Fibroblast of lung (primary cell): ENCODE measurements around the gene FIZ1. TPM values are rescaled to one million over a fixed set of nuclear protein-coding genes. Genes with fewer than 3 reads are reported as not detected.

ENCODE experiments used
- DNase-seq, 2 donors: peaks; one replicate each; pipeline versions ENCODE4 v3.0.0 to v3.0.0-alpha.2; 2010; ENCODE audit warnings: low read depth in 2 of 2
- H2AFZ ChIP-seq: 2 replicates; pipeline ENCODE4 v1.5.1; 2012; ENCODE audit warnings: low read length, control low read depth, inconsistent platforms
- H3K27ac ChIP-seq: 2 replicates; pipeline ENCODE4 v1.5.1; 2011; ENCODE audit warnings: low read length, control low read depth; ENCODE audit not compliant: insufficient read depth
- H3K27me3 ChIP-seq: 2 replicates; pipeline ENCODE4 v1.5.1; 2011; ENCODE audit warnings: mild to moderate bottlenecking, low read length; ENCODE audit not compliant: control insufficient read depth, insufficient read depth
- H3K36me3 ChIP-seq: 2 replicates; pipeline ENCODE4 v1.5.1; 2011; ENCODE audit warnings: low read length; ENCODE audit not compliant: control insufficient read depth, insufficient read depth
- H3K4me1 ChIP-seq: 2 replicates; pipeline ENCODE4 v1.5.1; 2011; ENCODE audit warnings: low read length; ENCODE audit not compliant: control insufficient read depth, insufficient read depth; ENCODE audit errors: extremely low read depth
- H3K4me2 ChIP-seq: 2 replicates; pipeline ENCODE4 v1.5.1; 2011; ENCODE audit warnings: low read length, control low read depth; ENCODE audit not compliant: insufficient read depth; ENCODE audit errors: extremely low read depth
- H3K4me3 ChIP-seq, 4 experiments: fragments of 200-600 bp in 1 of 4; sonication (generic) in 1 of 4; replicated peaks in 1 of 4; 2 replicates each; pipeline ENCODE4 v1.5.1; 2011 to 2016; ENCODE audit warnings: low read length in 4 of 4, low read depth in 3 of 4, mild to moderate bottlenecking in 3 of 4, control low read depth in 2 of 4, inconsistent platforms in 1 of 4, mixed read lengths in 1 of 4; ENCODE audit not compliant: insufficient read depth in 1 of 4; ENCODE audit errors: control extremely low read depth in 1 of 4
- H3K79me2 ChIP-seq: 2 replicates; pipeline ENCODE4 v1.5.1; 2012; ENCODE audit warnings: mild to moderate bottlenecking, low read length, inconsistent platforms; ENCODE audit not compliant: control insufficient read depth, insufficient read depth
- H3K9ac ChIP-seq: 2 replicates; pipeline ENCODE4 v1.5.1; 2011; ENCODE audit warnings: mild to moderate bottlenecking, low read length, control low read depth; ENCODE audit not compliant: insufficient read depth
- H3K9me3 ChIP-seq: 2 replicates; pipeline ENCODE4 v1.5.1; 2012; ENCODE audit warnings: low read depth, low read length; ENCODE audit not compliant: control insufficient read depth, insufficient read depth
- H4K20me1 ChIP-seq: 2 replicates; pipeline ENCODE4 v1.5.1; 2011; ENCODE audit warnings: low read length; ENCODE audit not compliant: control insufficient read depth, insufficient read depth; ENCODE audit errors: extremely low read depth
- CTCF ChIP-seq, 2 donors: IDR thresholded peaks in 1 of 2; conservative IDR thresholded peaks in 1 of 2; 1 replicate in 1 of 2; 2 replicates in 1 of 2; pipeline ENCODE4 v1.5.1; 2011 to 2012; ENCODE audit warnings: low read length in 2 of 2, control low read depth in 1 of 2, inconsistent platforms in 1 of 2, low read depth in 1 of 2, mild to moderate bottlenecking in 1 of 2
- EZH2 ChIP-seq: IDR thresholded peaks from 2 replicates; pipeline ENCODE4 v1.5.1; 2012; ENCODE audit warnings: low read length, control low read depth, mild to moderate bottlenecking; ENCODE audit errors: missing control alignments
- polyA plus RNA-seq, 2 donors: library from polyadenylated mRNA; depleted of rRNA in 1 of 2; stranded (reverse) in 1 of 2; unstranded in 1 of 2; fragments of >200 nt; gene quantifications; 2 replicates each; pipeline ENCODE4 v1.2.1, GENCODE V29; 2011 to 2012; ENCODE audit warnings: missing spikeins in 1 of 2
- total RNA-seq: library from RNA; depleted of rRNA; stranded (reverse); fragments of >200 nt; gene quantifications from 2 replicates; pipeline ENCODE4 v1.2.1, GENCODE V29; 2014

Gene FIZ1
- total and polyA plus RNA-seq, 2 donors (not counting 1 experiment from before 2014, with no cell fraction given) = 1.8 to 2.3 TPM

GRCh38 chr19:55580628-55581144, 18.6 kb downstream of the FIZ1 start, which contains the start of gene ZNF579:
ZNF579 (minus strand) TSS chr19:55580848; CDS start chr19:55579639, 1,209 bp downstream.
- peak within 1 kb of the TSS; percentile 95 for H2AFZ ChIP-seq
- peak within 1 kb of the TSS; percentile 80 for H3K9ac ChIP-seq
- H3K79me2 ChIP-seq = peaks cover 11% of the 10 kb centered on the region
- no peaks in the 10 kb centered on the region for H4K20me1 ChIP-seq
- TF ChIP-seq CTCF (conservative IDR thresholded peaks at IDR 0.05 in 1 of 2, IDR thresholded peaks at IDR 0.05 in 1 of 2; ENCODE audit: low read depth in 1 of 2, low read length in 2 of 2) (no peak), EZH2 (no peak)
- H3K9me3 ChIP-seq = no peaks in the 10 kb centered on the region
- peak within 1 kb of the TSS; percentile 97 for H3K4me2 ChIP-seq
- DNase-seq = peak; percentile 89 to 93
- peaks cover 4% of the 10 kb centered on the region for H3K36me3 ChIP-seq
- peak within 1 kb of the TSS; percentile 75 for H3K27ac ChIP-seq
- H3K27me3 ChIP-seq = no peaks in the 10 kb centered on the region
- peaks cover 3% of the 10 kb centered on the region for H3K4me1 ChIP-seq
- peak within 1 kb of the TSS; percentile 77 to 89 (median 87) for H3K4me3 ChIP-seq

- Histone ChIP-seq H3K4me2 (peak overlapping the region; percentile 94), H3K4me3 (peak overlapping the region; percentile 77 to 89 (median 87)), H3K9me3 (no peaks in the 10 kb centered on the region), H3K79me2 (peaks cover 11% of the 10 kb centered on the region), H3K9ac (peak overlapping the region; percentile 80), H4K20me1 (no peaks in the 10 kb centered on the region), H3K27ac (peak overlapping the region; percentile 71), H3K4me1 (peaks cover 3% of the 10 kb centered on the region), H2AFZ (no peak overlapping the region), H3K27me3 (no peaks in the 10 kb centered on the region), H3K36me3 (peaks cover 4% of the 10 kb centered on the region)
- TF ChIP-seq CTCF (conservative IDR thresholded peaks at IDR 0.05 in 1 of 2, IDR thresholded peaks at IDR 0.05 in 1 of 2; ENCODE audit: low read depth in 1 of 2, low read length in 2 of 2) = no peak
- TF ChIP-seq EZH2 = no peak
- DNase-seq = peak; percentile 49 to 54
Measured at GRCh38 chr19:55579766-55580621, 19.3 kb downstream of the FIZ1 start.
